Stimulated activated CD4-positive, alpha-beta T cell treated with anti-CD3 and anti-CD28 coated beads, Interleukin-12 subunit alpha, Interleukin-12 subunit beta, amount 100 ng/mL, for 24 hours (primary cell): ENCODE data around the gene SCCPDH.
A peak's percentile ranks its signal among the peaks of the same experiment; 100 is the strongest.
"Not testable (repeated sequence)": the region's sequence is repeated elsewhere in the genome, so short reads cannot be mapped to it uniquely, and the experiment has no call there.

Experiments used
- DNase-seq, 2 experiments: peaks; one replicate each; pipeline ENCODE4 v3.0.0-alpha.2; 2020; ENCODE audit warnings: low read depth in 2 of 2

SCCPDH gene, protein sequence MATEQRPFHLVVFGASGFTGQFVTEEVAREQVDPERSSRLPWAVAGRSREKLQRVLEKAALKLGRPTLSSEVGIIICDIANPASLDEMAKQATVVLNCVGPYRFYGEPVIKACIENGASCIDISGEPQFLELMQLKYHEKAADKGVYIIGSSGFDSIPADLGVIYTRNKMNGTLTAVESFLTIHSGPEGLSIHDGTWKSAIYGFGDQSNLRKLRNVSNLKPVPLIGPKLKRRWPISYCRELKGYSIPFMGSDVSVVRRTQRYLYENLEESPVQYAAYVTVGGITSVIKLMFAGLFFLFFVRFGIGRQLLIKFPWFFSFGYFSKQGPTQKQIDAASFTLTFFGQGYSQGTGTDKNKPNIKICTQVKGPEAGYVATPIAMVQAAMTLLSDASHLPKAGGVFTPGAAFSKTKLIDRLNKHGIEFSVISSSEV

GRCh38 chr1:246724016-246724730, at the start of gene SCCPDH:
TSS of gene SCCPDH (plus strand) at chr1:246724409. CDS start at chr1:246724423, 14 bp downstream.
- DNase-seq: peak; percentile 50 to 66

- DNase-seq: no peak
Measured at GRCh38 chr1:246677842-246678241, 46.4 kb upstream of the SCCPDH start.

- no peak for DNase-seq
Measured at GRCh38 chr1:246678816-246679793, 45.1 kb upstream of the SCCPDH start.

GRCh38 chr1:246679794-246680177, 44.4 kb upstream of the SCCPDH start:
- DNase-seq: no peak

- no peak for DNase-seq
Measured at GRCh38 chr1:246680190-246680589, 44.0 kb upstream of the SCCPDH start.

- no peak for DNase-seq
Measured at GRCh38 chr1:246680696-246681130, 43.5 kb upstream of the SCCPDH start.

DNA sequence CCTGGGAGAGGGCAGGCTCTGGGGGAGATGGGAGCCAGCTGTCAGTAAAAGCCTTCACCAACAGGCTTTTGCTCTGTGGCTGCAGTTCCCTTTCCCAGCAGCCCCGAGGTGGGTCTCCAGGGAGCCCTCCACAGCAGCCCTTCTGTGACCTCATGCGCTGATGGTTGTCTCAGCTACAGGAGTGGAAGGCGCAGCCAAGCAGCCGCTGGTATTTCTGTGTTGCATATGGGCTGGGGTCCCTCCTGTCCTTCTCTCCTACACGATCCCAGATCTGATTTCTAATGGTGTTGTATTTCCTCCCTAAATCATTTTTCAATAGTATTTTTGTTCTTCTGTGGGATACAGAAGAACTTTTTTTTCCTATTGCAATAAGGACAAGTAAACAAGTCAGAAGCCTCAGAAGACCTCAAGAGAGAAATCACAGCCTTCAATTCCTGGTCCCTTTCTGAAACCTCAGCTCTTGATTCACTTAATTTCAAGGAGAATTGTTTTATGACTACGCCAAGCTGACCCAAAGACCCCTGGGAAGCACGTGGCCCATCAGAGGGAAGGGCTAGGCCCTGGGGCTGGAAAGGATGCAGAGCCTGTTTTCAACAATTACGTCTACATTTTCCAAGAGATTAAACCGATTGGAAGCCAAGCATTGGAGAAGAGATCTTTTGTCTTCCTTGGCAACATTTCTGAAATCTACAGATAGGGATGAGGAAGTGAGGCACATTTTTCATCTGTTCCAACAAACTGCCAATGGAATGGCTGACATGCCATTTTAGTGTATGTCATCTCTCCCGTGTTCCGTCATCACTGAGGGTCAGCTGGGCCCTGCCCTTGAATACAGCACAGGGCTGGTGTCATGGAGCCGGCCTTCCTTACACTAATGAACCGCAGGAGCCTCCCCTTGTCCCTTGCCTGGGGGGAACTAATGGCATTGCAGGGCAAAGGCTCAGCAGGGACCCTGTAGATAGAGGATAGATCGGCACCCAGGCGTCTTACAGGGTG, 42.0 kb upstream of the SCCPDH start:
- DNase-seq: no peak

DNA sequence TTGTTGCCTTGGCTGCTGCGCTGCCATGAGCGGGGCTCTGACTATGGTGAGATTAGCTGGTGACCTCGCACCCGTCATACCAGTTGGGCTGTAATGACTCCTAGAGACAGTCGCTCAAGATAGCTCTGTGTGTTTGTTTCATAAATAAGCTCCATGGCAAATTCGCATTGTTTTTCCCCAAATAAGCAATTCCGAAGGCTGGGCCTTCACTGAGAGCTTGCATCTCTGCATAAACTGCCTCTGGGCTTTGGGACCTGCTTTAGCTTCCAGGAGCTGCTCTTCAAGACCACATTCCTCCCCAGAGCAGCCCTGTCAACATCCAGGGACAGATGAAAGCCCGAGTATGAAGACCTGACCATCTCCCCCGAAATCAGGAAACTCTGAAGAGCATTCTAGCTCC, 40.7 kb upstream of the SCCPDH start:
- DNase-seq: no peak

DNA sequence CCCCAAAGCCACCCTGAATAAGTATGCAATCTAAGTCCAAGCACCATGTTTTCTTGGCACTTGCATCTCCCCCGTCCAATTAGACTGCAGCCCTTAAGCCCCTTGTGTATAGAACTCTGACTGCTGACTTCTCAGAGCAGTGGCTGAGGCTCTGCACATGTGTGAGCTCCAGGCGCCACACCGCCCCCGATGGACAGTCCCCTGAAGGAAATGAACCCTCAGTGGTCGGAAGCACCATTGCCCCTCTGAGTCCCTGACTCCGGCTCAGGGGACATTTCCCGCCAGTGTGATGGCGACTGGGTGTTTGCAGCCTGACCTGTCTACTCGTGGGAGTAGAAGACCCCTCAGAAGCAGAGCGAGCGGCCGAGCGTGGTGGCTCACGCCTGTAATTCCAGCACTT, 37.2 kb upstream of the SCCPDH start:
- DNase-seq: no peak

- DNase-seq: peak in 1 of 2 experiments; percentile 31
Measured at GRCh38 chr1:246689409-246690008, 34.7 kb upstream of the SCCPDH start.

GRCh38 chr1:246690100-246690499, 34.1 kb upstream of the SCCPDH start:
- DNase-seq: no peak

DNA sequence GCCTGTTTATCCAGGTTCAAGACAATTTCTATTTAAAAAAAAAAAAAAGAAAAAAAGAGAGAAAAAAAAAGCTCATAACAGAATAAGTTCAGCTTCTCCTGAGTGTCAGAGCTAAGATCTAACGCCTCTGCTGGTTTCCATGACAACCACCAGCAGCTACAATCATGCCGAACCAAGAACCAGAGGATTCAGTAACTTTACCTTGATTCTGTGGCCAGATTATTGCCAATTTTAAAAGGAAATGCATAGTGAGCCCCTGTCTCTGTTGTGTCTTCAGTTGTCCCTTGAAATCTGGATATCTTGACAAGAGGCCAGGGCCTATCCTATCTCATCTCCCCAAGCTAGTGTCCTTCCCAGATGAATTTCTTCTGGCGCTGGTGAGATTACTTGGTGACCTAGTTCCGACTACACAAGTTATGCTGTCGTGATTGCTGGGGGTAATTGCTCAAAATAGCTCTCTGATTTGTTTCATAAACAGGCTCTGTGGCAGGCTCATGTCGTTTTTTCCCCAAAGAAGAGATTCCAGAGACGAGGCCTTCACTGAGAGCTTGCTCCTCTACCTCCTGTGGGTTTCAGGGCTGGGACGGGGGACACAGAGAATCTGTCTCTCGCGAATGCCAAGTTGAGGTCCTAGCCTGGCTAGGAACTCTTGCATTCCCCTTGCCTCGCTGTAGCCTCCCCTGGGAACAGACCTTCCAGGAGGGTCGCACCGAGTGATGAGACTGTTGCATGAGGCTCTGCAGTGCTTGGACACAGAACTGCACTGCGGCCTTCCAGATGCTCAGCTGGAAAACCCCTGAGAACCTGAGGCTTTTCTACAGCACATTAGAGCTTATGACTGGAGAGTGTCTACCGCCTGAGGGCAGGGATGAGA, 32.4 kb upstream of the SCCPDH start:
- no peak for DNase-seq

DNA sequence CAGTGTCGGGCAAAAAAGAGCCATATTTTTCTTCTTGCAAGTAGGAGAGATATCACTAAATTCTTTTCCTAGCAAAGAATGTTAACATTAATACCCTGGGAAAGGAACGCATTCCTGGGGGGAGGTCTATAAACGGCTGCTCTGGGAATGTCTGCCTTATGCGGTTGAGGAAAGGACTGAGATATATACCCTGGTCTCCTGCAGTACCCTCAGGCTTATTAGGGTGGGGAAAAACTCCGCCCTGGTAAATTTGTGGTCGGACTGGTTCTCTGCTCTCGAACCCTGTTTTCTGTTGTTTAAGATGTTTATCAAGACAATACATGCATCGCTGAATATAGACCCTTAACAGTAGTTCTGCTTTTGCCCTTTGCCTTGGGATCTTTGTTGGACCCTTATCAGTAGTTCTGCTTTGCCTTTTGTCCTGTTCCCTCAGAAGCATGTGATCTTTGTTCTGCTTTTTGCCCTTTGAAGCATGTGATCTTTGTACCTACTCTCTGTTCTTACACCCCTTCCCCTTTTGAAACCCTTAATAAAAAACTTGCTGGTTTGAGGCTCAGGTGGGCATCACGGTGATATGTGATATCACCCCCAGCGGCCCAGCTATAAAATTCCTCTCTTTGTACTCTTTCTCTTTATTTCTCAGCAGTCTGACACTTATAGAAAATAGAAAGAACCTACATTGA, 29.9 kb upstream of the SCCPDH start:
- not testable (repeated sequence) for DNase-seq

DNA sequence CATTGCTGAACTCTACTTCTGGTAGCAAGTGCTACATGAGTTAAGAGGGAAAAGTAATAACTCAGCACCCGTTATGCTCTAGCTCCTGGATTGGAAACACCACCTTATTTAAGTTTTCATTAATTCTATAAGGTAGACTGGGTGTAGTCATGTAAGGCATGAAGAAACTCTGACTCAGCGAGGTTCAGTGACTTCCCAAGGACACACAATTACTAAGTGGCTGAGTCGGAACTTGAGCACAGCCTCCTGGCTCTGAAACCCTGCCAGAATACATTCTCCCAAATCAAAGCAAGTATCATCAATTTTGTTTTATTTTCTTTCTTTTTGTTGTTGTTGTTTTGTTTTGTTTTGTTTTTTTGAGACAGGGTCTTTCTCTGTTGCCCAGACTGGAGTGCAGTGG, 29.1 kb upstream of the SCCPDH start:
- no peak for DNase-seq

DNA sequence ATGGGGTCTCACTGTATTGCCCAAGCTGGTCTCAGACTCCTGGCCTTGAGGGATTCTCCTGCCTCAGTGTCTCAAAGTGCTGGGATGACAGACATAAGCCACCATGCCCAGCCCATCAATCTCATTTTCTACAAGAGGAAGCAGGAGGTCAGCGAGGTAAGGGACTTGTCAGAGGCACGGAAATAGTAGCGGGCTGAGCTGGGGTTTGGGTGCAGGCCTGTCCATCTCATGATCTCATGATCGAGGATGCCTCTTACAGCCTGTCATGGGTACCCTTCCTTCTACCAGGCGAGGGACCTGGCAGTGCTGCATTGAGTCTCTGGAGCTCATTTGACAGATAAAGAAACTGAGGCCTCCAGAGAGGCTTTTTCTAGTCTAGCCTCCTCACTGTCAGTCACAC, 28.5 kb upstream of the SCCPDH start:
- no peak for DNase-seq

DNA sequence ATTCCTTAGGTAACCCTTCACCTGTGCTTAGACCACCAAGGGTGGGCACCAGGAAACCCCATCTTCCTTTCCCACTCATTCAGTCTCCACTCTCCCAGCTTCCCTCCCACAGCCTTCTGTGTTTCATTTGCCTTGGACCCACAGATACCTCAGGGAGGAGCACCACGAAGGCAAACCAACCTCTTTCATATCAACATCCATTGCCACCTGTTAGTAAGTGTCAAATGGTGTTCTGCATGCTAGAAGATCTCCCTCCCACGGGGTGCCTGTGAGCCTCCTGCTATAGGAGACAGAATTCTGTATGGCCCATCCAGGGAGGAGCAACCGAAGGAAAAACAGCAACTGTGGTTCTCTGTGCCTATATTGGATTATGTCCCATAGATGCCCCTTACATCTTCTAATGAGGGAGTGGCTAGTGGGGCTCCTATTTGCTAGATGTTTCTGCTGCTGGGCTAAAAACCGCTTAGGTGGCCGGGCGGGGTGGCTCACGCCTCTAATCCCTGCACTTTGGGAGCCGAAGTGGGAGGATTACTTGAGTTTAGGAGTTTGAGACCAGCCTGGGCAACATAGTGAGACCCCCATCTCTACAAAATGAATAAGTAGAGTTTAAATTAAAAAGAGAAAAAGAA, 25.6 kb upstream of the SCCPDH start:
- DNase-seq: no peak

DNA sequence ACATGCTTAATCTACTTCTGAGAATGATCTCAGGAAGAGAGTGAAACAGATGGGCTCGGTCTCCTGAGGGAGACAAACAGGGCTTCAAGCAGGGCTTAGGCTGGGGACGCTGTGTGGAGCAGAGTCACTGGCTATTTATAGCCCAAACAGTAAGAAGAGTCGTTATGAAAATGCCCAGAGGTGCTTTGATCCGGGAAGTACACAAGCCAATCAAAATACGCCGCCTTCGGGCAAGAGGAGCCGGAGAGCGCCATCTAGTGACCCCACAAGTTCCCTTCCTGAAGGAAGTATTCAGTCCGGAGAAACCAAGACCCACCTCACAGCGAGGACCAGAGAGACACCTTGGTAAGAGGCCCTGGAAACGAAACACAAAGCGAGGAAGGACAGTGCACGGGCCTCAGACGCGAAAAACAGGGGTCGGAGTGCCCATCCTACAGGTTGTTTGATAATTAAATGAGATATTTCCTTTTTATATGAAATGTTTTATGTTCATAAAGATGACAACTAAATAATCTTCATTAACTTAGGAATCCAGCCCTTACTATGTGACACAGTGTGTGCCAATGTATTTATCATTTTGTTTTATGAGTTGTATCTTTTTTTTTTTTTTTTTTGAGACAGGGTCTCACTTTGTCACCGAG, 25.0 kb upstream of the SCCPDH start:
- peak; percentile 70 to 78 for DNase-seq

DNA sequence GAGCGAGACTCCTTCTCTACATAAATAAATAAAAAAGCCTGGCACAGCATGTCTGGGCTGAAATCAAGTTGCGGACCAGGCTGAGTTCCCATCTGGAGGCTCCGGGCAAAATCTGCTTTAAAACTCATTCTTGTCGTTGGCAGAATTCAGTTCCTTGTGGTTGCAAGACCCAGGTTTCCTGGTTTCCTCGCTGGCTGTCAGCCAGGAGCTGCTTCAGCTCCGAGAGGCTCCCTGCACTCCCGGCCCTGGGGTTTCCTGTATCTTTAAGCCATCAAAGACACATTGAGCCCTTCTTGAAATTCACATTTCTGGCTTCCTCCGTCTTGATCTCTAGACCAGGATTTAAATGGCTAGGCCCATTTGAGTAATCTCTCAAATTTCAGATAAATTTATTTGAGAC, 20.6 kb upstream of the SCCPDH start:
- no peak for DNase-seq
